NCI-H2196 treated with DMSO at 0.1 percent for 48 hours (cell line): Measurements from ENCODE around the gene PEAK1.

Experiments used
- DNase-seq: peaks from one replicate; lab custom pipeline; 2025; ENCODE audit not compliant: unreplicated experiment; lab: John Stamatoyannopoulos, UW

The PEAK1 gene

GRCh38 chr15:77068633-77069032, 351.3 kb downstream of the PEAK1 start:
- DNase-seq: no peak

- no peak for DNase-seq
These were observed 352.1 kb downstream of the PEAK1 start for GRCh38 chr15:77067691-77068367.

- peak; percentile 23 for DNase-seq
These were observed 352.8 kb downstream of the PEAK1 start for GRCh38 chr15:77066971-77067690.

GRCh38 chr15:77064539-77065308, 355.2 kb downstream of the PEAK1 start:
- DNase-seq: no peak

GRCh38 chr15:77064063-77064462, 355.8 kb downstream of the PEAK1 start:
- DNase-seq: no peak

GRCh38 chr15:77063249-77063648, 356.7 kb downstream of the PEAK1 start:
- DNase-seq: no peak

- no peak for DNase-seq
These were observed 359.4 kb downstream of the PEAK1 start for GRCh38 chr15:77060546-77060945.

- no peak for DNase-seq
These were observed 360.0 kb downstream of the PEAK1 start for GRCh38 chr15:77059786-77060361.

- no peak for DNase-seq
These were observed 361.4 kb downstream of the PEAK1 start for GRCh38 chr15:77058468-77058867.

GRCh38 chr15:77057685-77058084, 362.2 kb downstream of the PEAK1 start:
- no peak for DNase-seq

- no peak for DNase-seq
These were observed 362.8 kb downstream of the PEAK1 start for GRCh38 chr15:77057072-77057471.

GRCh38 chr15:77053709-77054108, 366.2 kb downstream of the PEAK1 start:
- no peak for DNase-seq

- no peak for DNase-seq
These were observed 367.3 kb downstream of the PEAK1 start for GRCh38 chr15:77052556-77052955.
